H1 (cell line): ENCODE data around the gene BTBD1. TPM values are rescaled to one million over a fixed set of nuclear protein-coding genes. Genes with fewer than 3 reads are reported as not detected.

ENCODE experiments used
- CTCF ChIA-PET: fragments of 300-600 bp; sonication (Branson Sonifier 250); formaldehyde crosslinking; loops from one replicate; lab custom pipeline; 2021; ENCODE audit not compliant: partially characterized antibody; lab: Charles Lee
- POLR2A ChIA-PET: fragments of 300-600 bp; sonication (Branson Sonifier 250); formaldehyde crosslinking; loops from one replicate; lab custom pipeline; 2021; ENCODE audit warnings: inconsistent platforms; ENCODE audit not compliant: partially characterized antibody; lab: Charles Lee
- DNase-seq, 2 experiments: peaks; one replicate each; pipeline versions ENCODE4 v3.0.0 to v3.0.0-alpha.2; 2010 to 2022; ENCODE audit warnings: low spot score in 2 of 2, low read depth in 1 of 2, mixed read lengths in 1 of 2
- FAIRE-seq: peaks from 2 replicates; lab custom pipeline; 2011; peaks lifted over from hg19 to GRCh38; lab: Jason Lieb, UNC
- H2AFZ ChIP-seq: 2 replicates; pipeline ENCODE4 v1.8.1; 2012; ENCODE audit warnings: low read length, inconsistent platforms
- H2AK5ac ChIP-seq: 2 replicates; pipeline ENCODE4 v1.6.1; 2013; ENCODE audit warnings: low read depth, low read length
- H2BK120ac ChIP-seq: replicated peaks from 2 replicates; pipeline ENCODE3; 2013; ENCODE audit warnings: low read depth, low read length, inconsistent platforms
- H2BK12ac ChIP-seq: 2 replicates; pipeline ENCODE4 v1.6.1; 2013; ENCODE audit warnings: low read depth, low read length
- H2BK15ac ChIP-seq: 2 replicates; pipeline ENCODE4 v1.6.1; 2013; ENCODE audit warnings: low read length
- H2BK20ac ChIP-seq: 2 replicates; pipeline ENCODE4 v1.6.1; 2013; ENCODE audit warnings: low read length
- H2BK5ac ChIP-seq: 2 replicates; pipeline ENCODE4 v1.6.1; 2013; ENCODE audit warnings: low read depth, low read length
- H3K14ac ChIP-seq: 2 replicates; pipeline ENCODE4 v1.6.1; 2013; ENCODE audit warnings: inconsistent platforms; ENCODE audit not compliant: insufficient read length
- H3K18ac ChIP-seq: 2 replicates; pipeline ENCODE4 v1.6.1; 2013; ENCODE audit warnings: low read length; ENCODE audit errors: extremely low read depth
- H3K23ac ChIP-seq: 2 replicates; pipeline ENCODE4 v1.6.1; 2013; ENCODE audit warnings: inconsistent platforms; ENCODE audit not compliant: insufficient read length
- H3K23me2 ChIP-seq: 2 replicates; pipeline ENCODE4 v1.6.1; 2013; ENCODE audit warnings: low read depth, low read length
- H3K27ac ChIP-seq: 2 replicates; pipeline ENCODE4 v1.6.1; 2011; ENCODE audit warnings: low read depth, low read length, inconsistent platforms
- H3K27me3 ChIP-seq, 4 experiments: replicated peaks in 1 of 4; 1 replicate in 1 of 4; 2 replicates in 3 of 4; pipeline versions ENCODE4 v1.6.1 to v1.8.1; 2011 to 2013; ENCODE audit warnings: low read length in 3 of 4, mild to moderate bottlenecking in 3 of 4, inconsistent platforms in 2 of 4, mixed read lengths in 2 of 4, moderate library complexity in 1 of 4; ENCODE audit not compliant: control insufficient read depth in 3 of 4, insufficient read depth in 3 of 4; ENCODE audit errors: extremely low read depth in 1 of 4
- H3K36me3 ChIP-seq, 4 experiments: 2 replicates each; pipeline versions ENCODE4 v1.6.1 to v1.8.1; 2011 to 2013; ENCODE audit warnings: mild to moderate bottlenecking in 4 of 4, low read length in 3 of 4, moderate library complexity in 2 of 4, control low read depth in 1 of 4, inconsistent platforms in 1 of 4; ENCODE audit not compliant: insufficient read depth in 4 of 4, control insufficient read depth in 2 of 4
- H3K4ac ChIP-seq: replicated peaks from 2 replicates; pipeline ENCODE3; 2013; ENCODE audit warnings: low read length, low read depth, mixed read lengths, inconsistent platforms; ENCODE audit not compliant: insufficient read length
- H3K4me1 ChIP-seq, 4 experiments: replicated peaks in 1 of 4; 1 replicate in 1 of 4; 2 replicates in 3 of 4; pipeline versions ENCODE4 v1.6.1 to v1.8.1; 2011 to 2013; ENCODE audit warnings: low read length in 3 of 4, inconsistent platforms in 2 of 4, mixed read lengths in 1 of 4; ENCODE audit not compliant: insufficient read depth in 4 of 4, control insufficient read depth in 3 of 4
- H3K4me2 ChIP-seq, 2 experiments: 2 replicates each; pipeline versions ENCODE4 v1.6.1 to v1.8.1; 2011 to 2013; ENCODE audit warnings: low read depth in 2 of 2, low read length in 2 of 2, control low read depth in 1 of 2, inconsistent platforms in 1 of 2, mild to moderate bottlenecking in 1 of 2; ENCODE audit not compliant: insufficient read depth in 1 of 2
- H3K4me3 ChIP-seq, 4 experiments: fragments of 200-600, 300-600 bp in 1 of 4; sonication (generic), shearing (Covaris generic), sonication (Bioruptor Twin) in 1 of 4; 2 replicates each; pipeline versions ENCODE4 v1.5.1 to v1.8.1; 2011 to 2016; ENCODE audit warnings: low read length in 4 of 4, low read depth in 3 of 4, control low read depth in 2 of 4, inconsistent platforms in 2 of 4, mild to moderate bottlenecking in 2 of 4, mixed read lengths in 1 of 4, moderate library complexity in 1 of 4; ENCODE audit not compliant: insufficient read depth in 2 of 4; ENCODE audit errors: extremely low read depth in 1 of 4
- H3K56ac ChIP-seq: replicated peaks from 2 replicates; pipeline ENCODE3; 2013; ENCODE audit warnings: low read depth, mild to moderate bottlenecking, mixed read lengths, low read length, inconsistent platforms; ENCODE audit not compliant: insufficient read length
- H3K79me1 ChIP-seq: 2 replicates; pipeline ENCODE4 v1.6.1; 2013; ENCODE audit warnings: low read depth, low read length, control low read depth
- H3K79me2 ChIP-seq, 2 experiments: 2 replicates each; pipeline versions ENCODE4 v1.6.1 to v1.8.1; 2012 to 2013; ENCODE audit warnings: low read length in 2 of 2, mild to moderate bottlenecking in 2 of 2, inconsistent platforms in 1 of 2; ENCODE audit not compliant: insufficient read depth in 2 of 2, control insufficient read depth in 1 of 2
- H3K9ac ChIP-seq, 4 experiments: replicated peaks in 1 of 4; 1 replicate in 1 of 4; 2 replicates in 3 of 4; pipeline versions ENCODE4 v1.6.1 to v1.8.1; 2011 to 2013; ENCODE audit warnings: low read depth in 3 of 4, low read length in 3 of 4, control low read depth in 2 of 4, mild to moderate bottlenecking in 2 of 4, moderate library complexity in 2 of 4, inconsistent platforms in 1 of 4; ENCODE audit errors: extremely low read depth in 1 of 4
- H3K9me3 ChIP-seq, 2 experiments: 2 replicates each; pipeline versions ENCODE4 v1.6.1 to v1.8.1; 2012 to 2013; ENCODE audit warnings: mild to moderate bottlenecking in 2 of 2, moderate library complexity in 2 of 2, control low read depth in 1 of 2, inconsistent platforms in 1 of 2, low read depth in 1 of 2, low read length in 1 of 2, mixed read lengths in 1 of 2; ENCODE audit not compliant: insufficient read depth in 2 of 2
- H4K20me1 ChIP-seq, 2 experiments: replicated peaks in 1 of 2; 2 replicates each; pipeline versions ENCODE3 to v1.8.1; 2011 to 2013; ENCODE audit warnings: inconsistent platforms in 2 of 2, low read length in 2 of 2, mild to moderate bottlenecking in 1 of 2; ENCODE audit not compliant: insufficient read depth in 2 of 2, control insufficient read depth in 1 of 2
- H4K5ac ChIP-seq: 2 replicates; pipeline ENCODE4 v1.6.1; 2013; ENCODE audit warnings: low read length, low read depth, mixed read lengths, inconsistent platforms; ENCODE audit not compliant: insufficient read length
- H4K8ac ChIP-seq: 2 replicates; pipeline ENCODE4 v1.8.0; 2013; ENCODE audit warnings: mild to moderate bottlenecking, moderate library complexity, low read length, inconsistent platforms; ENCODE audit not compliant: insufficient read depth; ENCODE audit errors: extremely low read depth
- H4K91ac ChIP-seq: replicated peaks from 2 replicates; pipeline ENCODE3; 2013; ENCODE audit warnings: low read length, mixed read lengths, inconsistent platforms; ENCODE audit not compliant: insufficient read length
- WGBS, 2 experiments: shearing (Covaris generic) in 1 of 2; methylation state at CpG; one replicate each; pipeline versions ENCODE4 v1.1.6 to v1.1.7; 2013 to 2015; ENCODE audit warnings: low lambda C conversion rate in 2 of 2, mixed read lengths in 2 of 2, inconsistent platforms in 1 of 2, low coverage in 1 of 2, missing lambda C conversion rate in 1 of 2; ENCODE audit not compliant: insufficient replicate concordance in 2 of 2, insufficient coverage in 1 of 2, insufficient read length in 1 of 2; ENCODE audit errors: extremely low coverage in 1 of 2, missing lambda C conversion rate in 1 of 2; 5-methylcytosine and 5-hydroxymethylcytosine counted together
- polyA plus RNA-seq, 7 experiments: library from polyadenylated mRNA; depleted of rRNA in 3 of 7; stranded (reverse) in 5 of 7; unstranded in 2 of 7; fragments of >200 nt in 5 of 7; fragments of 200-250 nt in 2 of 7; gene quantifications; 1 replicate in 5 of 7; 2 replicates in 1 of 7; 4 replicates in 1 of 7; pipeline versions ENCODE4 v1.2.1 to v1.2.3, GENCODE V29; 2011 to 2013; ENCODE audit warnings: missing spikeins in 2 of 7, mixed read lengths in 2 of 7
- total RNA-seq: library from RNA; stranded (reverse); fragmentation: NEBNext Ultra II Directional; extraction: Animal tissue kit (Norgen Biotek cat#: 25700); gene quantifications from 2 replicates; pipeline ENCODE4 v1.2.1, GENCODE V29; 2021
- TF ChIP-seq, protein P1 (sequence below), 3 experiments: IDR thresholded peaks; 1 replicate in 2 of 3; 2 replicates in 1 of 3; pipeline versions ENCODE4 v1.5.1 to v1.6.1; 2011; ENCODE audit warnings: low read length in 3 of 3, mild to moderate bottlenecking in 3 of 3, inconsistent platforms in 2 of 3, low read depth in 1 of 3, moderate library complexity in 1 of 3; ENCODE audit not compliant: insufficient read depth in 1 of 3; ENCODE audit errors: control extremely low read depth in 1 of 3

Gene BTBD1
- total and polyA plus RNA-seq, 2 of the 8 experiments (the other 6 are each of a cell fraction or from before 2014, with no cell fraction given) = 18.6 to 39.5 TPM

DNA sequence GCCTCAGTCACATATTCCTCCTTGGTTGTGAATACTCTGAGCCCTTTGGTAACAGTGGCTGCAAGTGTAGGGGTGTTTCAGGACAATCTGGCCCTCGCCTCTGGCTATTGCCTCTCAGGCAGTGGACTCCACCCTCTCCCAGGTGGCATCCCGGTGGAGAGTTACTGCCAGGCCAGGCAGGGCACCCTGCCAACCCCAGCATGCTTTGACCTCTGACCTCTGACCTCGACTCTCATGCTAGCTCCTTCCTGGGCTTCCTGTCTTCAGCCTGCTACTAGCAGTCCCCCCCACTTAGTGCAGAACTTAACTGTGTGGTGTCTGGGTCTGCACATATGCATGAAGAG lies 45.9 kb upstream of the BTBD1 start:
- 74% methylated on average over 3 of the region's 3 CpGs; no CpG with 5 or more reads in 1 of the 2 experiments for WGBS, 2 experiments
- no peak overlapping the region for H2BK5ac ChIP-seq
- H3K23ac ChIP-seq = no peak overlapping the region
- no peak overlapping the region for H2BK15ac ChIP-seq
- TF ChIP-seq, protein P1, sequence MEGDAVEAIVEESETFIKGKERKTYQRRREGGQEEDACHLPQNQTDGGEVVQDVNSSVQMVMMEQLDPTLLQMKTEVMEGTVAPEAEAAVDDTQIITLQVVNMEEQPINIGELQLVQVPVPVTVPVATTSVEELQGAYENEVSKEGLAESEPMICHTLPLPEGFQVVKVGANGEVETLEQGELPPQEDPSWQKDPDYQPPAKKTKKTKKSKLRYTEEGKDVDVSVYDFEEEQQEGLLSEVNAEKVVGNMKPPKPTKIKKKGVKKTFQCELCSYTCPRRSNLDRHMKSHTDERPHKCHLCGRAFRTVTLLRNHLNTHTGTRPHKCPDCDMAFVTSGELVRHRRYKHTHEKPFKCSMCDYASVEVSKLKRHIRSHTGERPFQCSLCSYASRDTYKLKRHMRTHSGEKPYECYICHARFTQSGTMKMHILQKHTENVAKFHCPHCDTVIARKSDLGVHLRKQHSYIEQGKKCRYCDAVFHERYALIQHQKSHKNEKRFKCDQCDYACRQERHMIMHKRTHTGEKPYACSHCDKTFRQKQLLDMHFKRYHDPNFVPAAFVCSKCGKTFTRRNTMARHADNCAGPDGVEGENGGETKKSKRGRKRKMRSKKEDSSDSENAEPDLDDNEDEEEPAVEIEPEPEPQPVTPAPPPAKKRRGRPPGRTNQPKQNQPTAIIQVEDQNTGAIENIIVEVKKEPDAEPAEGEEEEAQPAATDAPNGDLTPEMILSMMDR (IDR thresholded peaks at IDR 0.05; ENCODE audit: control extremely low read depth in 1 of 3, insufficient read depth in 1 of 3, low read depth in 1 of 3, low read length in 3 of 3) = no peak
- TF ChIP-seq, all 59 proteins: peak for 0
- Histone ChIP-seq H2BK120ac (no peak overlapping the region), H3K4me1 (peaks cover 0 to 6% (median 2%) of the 10 kb centered on the region in 4 experiments; a peak in 3 of 7 replicates), H3K36me3 (no peaks in the 10 kb centered on the region), H4K5ac (no peak overlapping the region), H2BK20ac (no peak overlapping the region), H3K56ac (no peak overlapping the region), H3K9ac (no peak overlapping the region), H3K4ac (no peak overlapping the region), H4K8ac (no peak overlapping the region), H4K20me1 (peaks cover 0 to 4% of the 10 kb centered on the region in 2 experiments), H3K4me2 (no peak overlapping the region), H4K91ac (no peak overlapping the region), H3K79me2 (no peaks in the 10 kb centered on the region), H3K14ac (no peak overlapping the region), H3K4me3 (no peak overlapping the region), H3K27ac (no peak overlapping the region), H3K9me3 (no peaks in the 10 kb centered on the region), H3K23me2 (peaks cover 8% of the 10 kb centered on the region; the same call in 1 of the 2 replicates), H2AK5ac (no peak overlapping the region), H3K18ac (no peak overlapping the region), H2BK12ac (no peak overlapping the region), H3K79me1 (no peaks in the 10 kb centered on the region), H2AFZ (no peak overlapping the region), H3K27me3 (peaks cover 0 to 13% (median 8%) of the 10 kb centered on the region in 4 experiments; a peak in 6 of 7 replicates)
- CTCF ChIA-PET = interaction anchor here (0.6 to 0.9 kb wide), 2 partner anchors 101 to 337 kb away, joined by 3 to 4 read pairs; partner anchors contain the start of gene C15orf40
- DNase-seq (no peak), FAIRE-seq (no peak)
- POLR2A ChIA-PET = interaction anchor here (1.6 to 1.8 kb wide), 2 partner anchors 12 to 14 kb away, joined by 4 to 5 read pairs; no protein-coding TSS in a partner anchor
